Bronchial epithelial cell (primary cell): Measurements from ENCODE around the gene GALNT18. TPM values are rescaled to one million over a fixed set of nuclear protein-coding genes. Genes with fewer than 3 reads are reported as not detected.
"Not testable (repeated sequence)": the region's sequence is repeated elsewhere in the genome, so short reads cannot be mapped to it uniquely, and the experiment has no call there.

Source experiments
- DNase-seq: peaks from one replicate; pipeline ENCODE4 v3.0.0-alpha.2; 2010; ENCODE audit warnings: low read depth
- FAIRE-seq: peaks from 2 replicates; lab custom pipeline; 2011; peaks lifted over from hg19 to GRCh38; lab: Jason Lieb, UNC
- H3K27me3 ChIP-seq: 2 replicates; pipeline ENCODE4 v1.5.1; 2011; ENCODE audit warnings: low read length; ENCODE audit not compliant: control insufficient read depth, insufficient read depth
- H3K36me3 ChIP-seq: 2 replicates; pipeline ENCODE4 v1.5.1; 2011; ENCODE audit warnings: low read length; ENCODE audit not compliant: control insufficient read depth, insufficient read depth
- H3K4me3 ChIP-seq: 2 replicates; pipeline ENCODE4 v1.5.1; 2011; ENCODE audit warnings: mild to moderate bottlenecking, low read depth, low read length, control low read depth
- total RNA-seq: library from RNA; depleted of rRNA; stranded (reverse); fragments of >200 nt; gene quantifications from 2 replicates; pipeline ENCODE4 v1.2.1, GENCODE V29; 2014
- TF ChIP-seq, protein P1 (sequence below): IDR thresholded peaks from 2 replicates; pipeline ENCODE4 v1.5.1; 2011; ENCODE audit warnings: mild to moderate bottlenecking, moderate library complexity, low read length, control low read depth, inconsistent platforms; ENCODE audit not compliant: insufficient read depth, severe bottlenecking

Gene GALNT18
- total RNA-seq, 1 donor from 2014 or later, result 26.1 TPM

DNA sequence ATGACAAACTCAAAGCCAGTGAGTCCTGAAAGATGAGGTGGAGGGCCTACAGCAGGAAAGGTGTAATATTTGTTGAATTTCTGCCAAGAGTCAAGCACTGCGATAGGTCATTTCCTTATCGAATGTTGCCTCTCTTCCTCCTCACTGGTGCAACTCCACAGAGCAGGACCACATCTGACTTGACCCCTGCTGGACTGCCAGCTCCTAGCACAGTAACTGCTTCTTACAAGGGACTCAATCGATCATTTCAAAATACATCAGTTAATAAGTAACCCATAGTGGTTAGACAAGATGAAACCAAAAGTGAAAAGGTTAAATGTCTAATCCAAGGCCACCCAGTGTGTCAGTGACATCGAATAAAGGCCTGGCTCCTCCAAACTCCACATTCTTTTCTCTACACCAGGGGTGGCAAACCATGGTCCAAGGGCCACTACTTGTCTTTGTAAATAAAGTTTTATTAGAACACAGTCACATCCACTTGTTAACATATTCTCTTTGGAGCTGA lies 170.3 kb downstream of the GALNT18 start:
- no peak overlapping the region for H3K4me3 ChIP-seq
- no peaks in the 10 kb centered on the region for H3K36me3 ChIP-seq
- DNase-seq, result peak; percentile 49
- TF ChIP-seq, protein P1, sequence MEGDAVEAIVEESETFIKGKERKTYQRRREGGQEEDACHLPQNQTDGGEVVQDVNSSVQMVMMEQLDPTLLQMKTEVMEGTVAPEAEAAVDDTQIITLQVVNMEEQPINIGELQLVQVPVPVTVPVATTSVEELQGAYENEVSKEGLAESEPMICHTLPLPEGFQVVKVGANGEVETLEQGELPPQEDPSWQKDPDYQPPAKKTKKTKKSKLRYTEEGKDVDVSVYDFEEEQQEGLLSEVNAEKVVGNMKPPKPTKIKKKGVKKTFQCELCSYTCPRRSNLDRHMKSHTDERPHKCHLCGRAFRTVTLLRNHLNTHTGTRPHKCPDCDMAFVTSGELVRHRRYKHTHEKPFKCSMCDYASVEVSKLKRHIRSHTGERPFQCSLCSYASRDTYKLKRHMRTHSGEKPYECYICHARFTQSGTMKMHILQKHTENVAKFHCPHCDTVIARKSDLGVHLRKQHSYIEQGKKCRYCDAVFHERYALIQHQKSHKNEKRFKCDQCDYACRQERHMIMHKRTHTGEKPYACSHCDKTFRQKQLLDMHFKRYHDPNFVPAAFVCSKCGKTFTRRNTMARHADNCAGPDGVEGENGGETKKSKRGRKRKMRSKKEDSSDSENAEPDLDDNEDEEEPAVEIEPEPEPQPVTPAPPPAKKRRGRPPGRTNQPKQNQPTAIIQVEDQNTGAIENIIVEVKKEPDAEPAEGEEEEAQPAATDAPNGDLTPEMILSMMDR, result no peak
- no peaks in the 10 kb centered on the region for H3K27me3 ChIP-seq
- no peak for FAIRE-seq

DNA sequence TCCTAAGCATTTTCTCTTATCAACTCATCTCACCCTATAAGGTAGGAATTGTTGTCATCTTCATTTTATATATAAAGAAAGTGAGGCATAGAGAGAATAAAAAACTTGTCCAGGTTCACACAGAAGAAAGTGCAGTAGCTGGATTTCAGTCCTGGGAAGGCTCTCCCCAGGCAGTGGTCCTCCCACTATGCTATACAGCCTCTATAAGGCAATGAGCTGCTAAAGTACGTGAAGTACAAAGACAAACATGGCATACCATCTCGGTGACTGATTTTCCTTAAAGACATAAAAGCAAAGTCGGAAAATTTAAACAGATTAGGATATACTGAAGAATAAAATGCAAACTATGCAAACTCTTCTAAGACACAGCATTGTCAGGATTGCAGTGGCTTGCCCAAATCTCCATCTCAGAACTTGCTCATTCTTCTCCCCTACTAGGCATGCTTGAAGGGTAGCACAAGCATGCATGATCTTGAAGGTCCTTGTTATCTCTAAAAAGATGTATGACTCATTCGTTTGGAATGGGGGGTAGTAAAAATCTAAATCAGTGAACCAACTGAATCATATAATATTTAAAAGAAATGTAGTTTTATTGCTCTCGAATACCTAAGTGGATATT lies 171.0 kb downstream of the GALNT18 start:
- no peak for FAIRE-seq
- peak; percentile 76 for DNase-seq
- Histone ChIP-seq H3K4me3 (no peak overlapping the region), H3K27me3 (no peaks in the 10 kb centered on the region), H3K36me3 (no peaks in the 10 kb centered on the region)
- TF ChIP-seq, protein P1, result no peak

DNA sequence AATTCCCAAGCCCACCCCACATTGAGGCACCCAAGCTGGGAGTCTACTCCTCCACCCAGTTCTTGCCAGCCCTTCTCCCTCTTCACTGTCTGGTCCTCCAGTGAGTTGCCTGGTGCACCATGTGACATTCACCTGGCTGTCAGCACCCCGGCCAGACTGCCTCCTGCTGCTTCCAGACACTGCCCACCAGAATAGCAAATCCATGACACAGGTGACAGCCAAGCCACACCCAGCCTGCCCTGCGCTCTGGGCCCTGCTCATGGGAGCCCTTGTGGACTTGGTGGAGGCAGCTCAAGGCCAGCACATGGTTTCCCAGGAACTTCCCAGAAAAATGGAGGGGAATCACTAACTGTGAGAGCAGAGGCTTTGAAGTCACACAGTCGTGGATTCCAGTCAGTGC lies 172.5 kb downstream of the GALNT18 start:
- H3K36me3 ChIP-seq, result no peaks in the 10 kb centered on the region
- H3K27me3 ChIP-seq, result no peaks in the 10 kb centered on the region
- DNase-seq (no peak), FAIRE-seq (no peak)
- TF ChIP-seq, protein P1, result no peak
- no peak overlapping the region for H3K4me3 ChIP-seq

DNA sequence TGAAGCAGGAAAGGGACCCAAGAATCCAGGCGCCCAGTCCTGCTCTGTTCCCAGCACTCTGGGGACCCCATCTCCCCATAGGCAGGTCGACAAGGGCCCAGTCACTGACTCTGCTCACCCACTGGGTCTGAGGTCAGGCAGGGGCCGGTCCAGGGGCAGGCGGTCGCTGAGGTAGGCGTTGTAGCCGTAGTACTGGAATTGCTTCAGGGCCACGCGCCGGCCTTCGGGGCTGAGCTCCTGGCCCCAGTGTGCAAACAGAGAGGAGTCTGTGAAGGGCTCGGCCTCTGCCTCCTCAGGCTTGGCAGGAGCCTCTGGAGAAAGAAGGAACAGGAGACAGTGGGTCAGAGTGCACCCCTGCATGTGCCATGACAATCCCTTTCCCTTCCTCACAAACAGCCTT lies 173.2 kb downstream of the GALNT18 start:
- Histone ChIP-seq H3K27me3 (no peaks in the 10 kb centered on the region), H3K36me3 (no peaks in the 10 kb centered on the region), H3K4me3 (no peak overlapping the region)
- TF ChIP-seq, protein P1, result no peak
- no peak for FAIRE-seq
- no peak for DNase-seq

DNA sequence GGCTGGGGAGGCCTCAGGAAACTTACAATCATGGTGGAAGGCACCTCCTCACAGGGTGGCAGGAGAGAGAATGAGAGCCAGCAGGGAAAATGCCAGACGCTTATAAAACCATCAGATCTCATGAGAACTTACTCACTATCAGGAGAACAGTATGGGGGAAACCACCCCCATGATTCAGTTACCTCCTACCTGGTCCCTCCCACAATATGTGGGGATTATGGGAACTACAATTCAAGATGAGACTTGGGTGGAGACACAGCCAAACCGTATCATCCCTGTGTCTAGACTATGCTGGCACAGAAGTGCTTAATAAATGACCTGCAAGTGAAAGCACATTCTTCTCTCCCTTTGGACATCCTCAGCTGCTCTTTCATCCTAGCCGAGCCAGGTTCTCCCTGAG lies 174.2 kb downstream of the GALNT18 start:
- not testable (repeated sequence) for H3K36me3 ChIP-seq, DNase-seq, H3K27me3 ChIP-seq, H3K4me3 ChIP-seq, FAIRE-seq

DNA sequence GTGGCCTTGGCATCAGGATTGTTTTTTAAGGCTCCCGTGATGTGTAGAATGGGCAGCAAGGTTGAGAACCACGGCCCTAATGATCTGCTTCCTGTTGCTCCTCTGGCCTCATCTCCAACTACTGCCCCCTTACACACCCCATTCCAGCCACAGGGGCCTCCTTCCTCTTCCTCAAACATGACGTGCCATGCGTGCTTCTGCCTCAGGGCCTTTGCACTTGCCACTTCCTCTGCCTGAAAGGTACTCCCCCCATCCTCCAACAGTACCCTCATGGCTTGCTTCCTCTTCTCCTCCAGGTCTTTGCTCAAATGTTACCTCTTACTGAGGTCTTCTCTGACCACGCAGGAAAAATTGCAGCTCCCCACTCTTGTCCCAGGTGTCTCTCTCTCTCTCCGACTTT lies 174.8 kb downstream of the GALNT18 start:
- Histone ChIP-seq H3K27me3 (no peaks in the 10 kb centered on the region), H3K4me3 (no peak overlapping the region), H3K36me3 (no peaks in the 10 kb centered on the region)
- TF ChIP-seq, protein P1, result no peak
- no peak for DNase-seq
- no peak for FAIRE-seq
